Naive thymus-derived CD8-positive, alpha-beta T cell (primary cell): ENCODE data around the gene PIEZO1. TPM values are rescaled to one million over a fixed set of nuclear protein-coding genes. Genes with fewer than 3 reads are reported as not detected.
A peak's percentile ranks its signal among the peaks of the same experiment; 100 is the strongest.

Experiments
- ATAC-seq, 2 donors: fragments of 150-1000 bp; cut with Tn5 transposase in 1 of 2; sonication (Bioruptor Pico), chemical (Tn5 transposase) in 1 of 2; 1 replicate in 1 of 2; 2 replicates in 1 of 2; pipeline ENCODE4 v1.10.0; 2021; ENCODE audit warnings: mild to moderate bottlenecking in 2 of 2, moderate library complexity in 2 of 2
- POLR2A ChIA-PET: fragments of 350-600 bp; sonication (Branson Sonifier 250); formaldehyde crosslinking; loops from one replicate; lab custom pipeline; 2021; ENCODE audit warnings: antibody characterized with exemption; lab: Charles Lee
- DNase-seq, 10 donors: peaks; one replicate each; pipeline versions ENCODE4 v3.0.0 to v3.0.0-alpha.2; 2020 to 2022
- H3K27ac Mint-ChIP-seq, 10 donors: one replicate each; pipeline ENCODE4 v1.8.0; 2020 to 2022; ENCODE audit warnings: mild to moderate bottlenecking in 10 of 10, mixed read lengths in 10 of 10, moderate library complexity in 4 of 10, inconsistent platforms in 1 of 10
- H3K27me3 Mint-ChIP-seq, 5 donors: one replicate each; pipeline ENCODE4 v1.8.0; 2021 to 2022; ENCODE audit warnings: mixed read lengths in 5 of 5
- H3K36me3 Mint-ChIP-seq, 3 donors: one replicate each; pipeline ENCODE4 v1.8.0; 2020 to 2022; ENCODE audit warnings: mixed read lengths in 3 of 3, mild to moderate bottlenecking in 2 of 3, inconsistent platforms in 1 of 3
- H3K4me1 Mint-ChIP-seq, 4 donors: one replicate each; pipeline ENCODE4 v1.8.0; 2021 to 2022; ENCODE audit warnings: mixed read lengths in 4 of 4
- H3K4me3 Mint-ChIP-seq, 10 donors: one replicate each; pipeline ENCODE4 v1.8.0; 2020 to 2022; ENCODE audit warnings: mild to moderate bottlenecking in 10 of 10, mixed read lengths in 10 of 10, moderate library complexity in 6 of 10, inconsistent platforms in 1 of 10
- H3K9me3 Mint-ChIP-seq, 9 donors: one replicate each; pipeline ENCODE4 v1.8.0; 2020 to 2022; ENCODE audit warnings: mixed read lengths in 9 of 9, mild to moderate bottlenecking in 3 of 9, inconsistent platforms in 1 of 9, moderate library complexity in 1 of 9
- polyA plus RNA-seq, 3 donors: library from polyadenylated mRNA; unstranded; fragments of 300-500 nt; fragmentation: Illumina TruSeq; gene quantifications; one replicate each; pipeline ENCODE4 v1.2.3, GENCODE V29; 2021
- total RNA-seq, 8 experiments: library from RNA in 2 of 8; stranded (reverse) in 2 of 8; gene quantifications; one replicate each; pipeline ENCODE4 v1.2.3 and lab custom pipeline; 2021 to 2026

The PIEZO1 gene
- total and polyA plus RNA-seq, 5 experiments from 2014 or later, result 2.4 to 94.5 (median 8.4) TPM

GRCh38 chr16:88759976-88760350, 25.1 kb downstream of the PIEZO1 start:
- POLR2A ChIA-PET, result interaction anchor here (1.0 to 2.6 kb wide), 3 partner anchors 11 to 24 kb away, joined by 3 to 12 read pairs (median 3); no protein-coding TSS in a partner anchor
- H3K4me3 Mint-ChIP-seq, result no peak overlapping the region
- H3K9me3 Mint-ChIP-seq, result no peaks in the 10 kb centered on the region
- ATAC-seq (no peak), DNase-seq (no peak)
- no peak overlapping the region for H3K27ac Mint-ChIP-seq
- H3K27me3 Mint-ChIP-seq, result no peaks in the 10 kb centered on the region
- peaks cover 0 to 3% (median 0%) of the 10 kb centered on the region in 3 donors for H3K36me3 Mint-ChIP-seq
- peaks cover 7 to 29% (median 18%) of the 10 kb centered on the region in 4 donors for H3K4me1 Mint-ChIP-seq

GRCh38 chr16:88759245-88759975, 25.6 kb downstream of the PIEZO1 start:
- Mint-ChIP-seq H3K4me1 (peaks cover 7 to 29% (median 18%) of the 10 kb centered on the region in 4 donors), H3K36me3 (peaks cover 0 to 3% (median 0%) of the 10 kb centered on the region in 3 donors), H3K27ac (peak overlapping the region in 8 of 10 donors; percentile 20 to 87 (median 68)), H3K9me3 (no peaks in the 10 kb centered on the region), H3K4me3 (peak overlapping the region in 5 of 10 donors; percentile 43 to 79 (median 55)), H3K27me3 (no peaks in the 10 kb centered on the region)
- ATAC-seq, result peak; percentile 85 to 87
- POLR2A ChIA-PET, result interaction anchor here (0.7 to 2.6 kb wide), 4 partner anchors 11 to 44 kb away, joined by 3 to 12 read pairs (median 3); no protein-coding TSS in a partner anchor
- peak in 1 of 10 donors; percentile 35 for DNase-seq

DNA sequence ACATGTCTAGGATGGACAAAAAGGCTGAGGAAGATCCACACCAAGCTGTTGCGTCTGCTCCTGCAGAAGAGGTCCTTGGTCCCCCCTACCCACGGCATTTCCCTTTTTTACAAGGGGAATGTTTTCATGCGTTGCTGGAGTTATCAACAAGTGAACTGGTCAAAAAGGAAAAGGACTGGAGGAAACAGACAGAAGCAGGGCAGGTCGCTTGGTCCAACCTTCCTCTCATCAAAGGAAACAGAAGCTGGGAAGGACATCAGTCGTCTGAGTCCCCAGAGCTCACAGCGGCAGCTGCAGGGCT, 26.1 kb downstream of the PIEZO1 start:
- DNase-seq (no peak), ATAC-seq (no peak)
- Mint-ChIP-seq H3K36me3 (peaks cover 0 to 3% (median 0%) of the 10 kb centered on the region in 3 donors), H3K9me3 (no peaks in the 10 kb centered on the region), H3K4me1 (peaks cover 7 to 29% (median 17%) of the 10 kb centered on the region in 4 donors), H3K4me3 (peak overlapping the region in 2 of 10 donors; percentile 55 to 79), H3K27me3 (no peaks in the 10 kb centered on the region), H3K27ac (peak overlapping the region in 5 of 10 donors; percentile 9 to 82 (median 66))
- POLR2A ChIA-PET, result interaction anchor here (2.6 kb wide), 1 partner anchor 12 kb away, joined by 12 read pairs; no protein-coding TSS in a partner anchor

DNA sequence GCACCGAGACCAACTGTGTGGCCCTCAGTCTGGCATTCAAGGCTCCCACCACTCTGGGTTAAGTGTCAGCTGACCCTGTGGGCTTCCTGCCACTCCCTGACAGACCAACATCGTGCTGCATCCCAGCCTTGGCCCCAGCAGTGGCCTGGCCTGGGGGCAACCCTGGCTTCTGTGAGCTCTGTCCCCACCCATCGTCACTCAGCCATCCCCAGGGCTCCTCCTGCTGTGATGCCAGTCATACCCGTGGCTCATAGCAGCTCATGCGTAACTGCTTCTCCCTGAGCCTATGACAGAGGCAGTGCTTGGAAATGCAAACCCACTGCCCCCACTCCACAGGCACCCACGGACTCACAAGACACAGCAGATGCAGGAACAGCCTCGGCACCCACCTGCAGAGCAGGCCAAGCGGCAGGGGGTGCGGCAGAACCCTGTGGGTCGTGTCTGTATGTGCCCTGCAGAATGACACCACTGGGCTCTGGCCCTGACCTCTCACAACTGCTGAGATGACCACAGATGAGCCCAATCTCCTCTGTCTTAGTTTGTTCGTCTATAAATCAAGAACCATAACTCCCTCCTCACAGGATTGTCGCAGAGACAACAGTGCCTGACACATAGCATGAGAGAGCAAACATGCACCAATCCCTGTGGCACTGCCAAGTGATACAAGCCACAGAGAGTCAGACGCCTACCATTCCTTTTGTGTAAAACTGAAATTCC, 26.6 kb downstream of the PIEZO1 start:
- Mint-ChIP-seq H3K4me3 (no peak overlapping the region), H3K4me1 (peaks cover 7 to 29% (median 17%) of the 10 kb centered on the region in 4 donors), H3K36me3 (peaks cover 0 to 2% (median 0%) of the 10 kb centered on the region in 3 donors), H3K27me3 (no peaks in the 10 kb centered on the region), H3K9me3 (no peaks in the 10 kb centered on the region), H3K27ac (peak overlapping the region in 7 of 10 donors; percentile 5 to 71 (median 29))
- ATAC-seq (no peak), DNase-seq (no peak)
- POLR2A ChIA-PET, result interaction anchor here (2.1 kb wide), 1 partner anchor 12 kb away, joined by 6 read pairs; no protein-coding TSS in a partner anchor

DNA sequence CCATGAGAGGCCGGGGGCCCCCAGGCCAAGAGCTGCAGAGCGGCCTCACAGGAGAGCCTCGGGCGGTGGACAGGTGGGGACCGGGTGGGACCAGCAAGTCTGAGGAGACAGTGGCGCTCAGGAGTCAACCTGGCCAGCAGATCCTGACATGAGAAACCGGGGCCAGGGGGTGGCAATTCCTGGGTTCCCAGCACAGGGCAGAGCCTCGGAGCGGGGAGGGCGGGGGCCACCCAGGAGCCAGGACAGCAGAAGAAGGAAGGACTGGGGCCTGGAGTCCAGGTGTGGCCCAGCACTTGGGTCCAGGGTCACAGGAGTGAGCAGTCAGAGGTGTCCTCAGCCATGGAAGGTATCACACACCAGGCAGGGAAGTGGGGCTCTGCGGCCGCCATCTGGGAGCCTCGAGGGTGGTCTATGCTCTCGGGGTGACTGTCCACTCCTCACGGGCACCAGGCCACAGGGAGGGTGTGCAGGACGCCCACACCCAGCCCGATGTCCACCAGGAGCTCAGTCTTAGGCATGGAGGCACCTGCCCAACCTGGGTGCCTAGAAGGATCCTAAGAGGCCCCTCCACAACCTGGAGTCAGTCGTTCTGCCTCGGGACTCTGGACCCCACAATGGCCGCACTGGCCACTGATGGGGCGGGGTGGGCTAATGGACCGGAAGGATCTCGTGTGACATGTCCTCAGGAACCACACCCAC, 29.1 kb downstream of the PIEZO1 start:
- H3K9me3 Mint-ChIP-seq, result no peaks in the 10 kb centered on the region
- ATAC-seq (no peak), DNase-seq (no peak)
- H3K27ac Mint-ChIP-seq, result peak overlapping the region in 1 of 10 donors; percentile 85
- POLR2A ChIA-PET, result interaction anchor here (0.6 to 2.1 kb wide), 3 partner anchors 9 to 38 kb away, joined by 3 to 6 read pairs (median 5); no protein-coding TSS in a partner anchor
- no peak overlapping the region for H3K4me3 Mint-ChIP-seq
- peaks cover 7 to 32% (median 15%) of the 10 kb centered on the region in 4 donors for H3K4me1 Mint-ChIP-seq
- H3K36me3 Mint-ChIP-seq, result no peaks in the 10 kb centered on the region
- H3K27me3 Mint-ChIP-seq, result no peaks in the 10 kb centered on the region

GRCh38 chr16:88754912-88755744, 29.9 kb downstream of the PIEZO1 start:
- POLR2A ChIA-PET, result interaction anchor here (0.6 to 2.1 kb wide), 4 partner anchors 9 to 27 kb away, joined by 4 to 9 read pairs (median 4); no protein-coding TSS in a partner anchor
- Mint-ChIP-seq H3K27ac (peak overlapping the region in 2 of 10 donors; percentile 76 to 85), H3K36me3 (no peaks in the 10 kb centered on the region), H3K4me3 (no peak overlapping the region), H3K4me1 (peaks cover 7 to 30% (median 15%) of the 10 kb centered on the region in 4 donors), H3K27me3 (no peaks in the 10 kb centered on the region), H3K9me3 (no peaks in the 10 kb centered on the region)
- ATAC-seq (no peak), DNase-seq (no peak)

GRCh38 chr16:88754109-88754911, 30.7 kb downstream of the PIEZO1 start:
- POLR2A ChIA-PET, result interaction anchor here (1.3 to 2.1 kb wide), 3 partner anchors 8 to 27 kb away, joined by 4 to 9 read pairs (median 5); no protein-coding TSS in a partner anchor
- H3K9me3 Mint-ChIP-seq, result no peaks in the 10 kb centered on the region
- no peaks in the 10 kb centered on the region for H3K36me3 Mint-ChIP-seq
- ATAC-seq, result no peak
- DNase-seq, result no peak
- H3K27ac Mint-ChIP-seq, result no peak overlapping the region
- no peak overlapping the region for H3K4me3 Mint-ChIP-seq
- no peaks in the 10 kb centered on the region for H3K27me3 Mint-ChIP-seq
- H3K4me1 Mint-ChIP-seq, result peaks cover 3 to 26% (median 12%) of the 10 kb centered on the region in 4 donors

DNA sequence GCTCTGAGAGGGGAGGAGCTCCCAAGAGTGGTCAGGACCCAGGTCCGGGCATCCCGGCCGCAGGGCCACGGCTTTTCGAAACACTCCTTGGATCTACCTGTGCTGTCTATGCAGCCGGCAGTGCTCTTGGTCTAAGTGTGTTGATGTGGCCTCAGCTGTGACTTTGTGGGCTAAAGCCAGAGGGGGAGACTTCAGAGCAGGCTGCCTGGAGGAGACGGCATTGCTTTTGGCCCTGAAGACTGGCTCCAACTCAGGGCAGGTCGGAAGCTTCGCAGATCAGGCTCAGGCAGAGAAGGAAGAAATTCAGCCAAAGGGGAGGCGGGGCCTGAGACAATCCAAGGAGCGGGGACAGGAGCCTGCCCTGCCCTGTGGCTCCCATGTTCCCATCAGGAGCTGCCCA, 31.4 kb downstream of the PIEZO1 start:
- Mint-ChIP-seq H3K4me3 (no peak overlapping the region), H3K9me3 (no peaks in the 10 kb centered on the region), H3K36me3 (no peaks in the 10 kb centered on the region), H3K27ac (peak overlapping the region in 2 of 10 donors; percentile 52 to 75), H3K27me3 (no peaks in the 10 kb centered on the region), H3K4me1 (peaks cover 0 to 20% (median 8%) of the 10 kb centered on the region in 4 donors)
- POLR2A ChIA-PET, result interaction anchor here (1.3 to 2.0 kb wide), 2 partner anchors 7 to 28 kb away, joined by 4 to 9 read pairs; no protein-coding TSS in a partner anchor
- no peak for DNase-seq
- no peak for ATAC-seq

DNA sequence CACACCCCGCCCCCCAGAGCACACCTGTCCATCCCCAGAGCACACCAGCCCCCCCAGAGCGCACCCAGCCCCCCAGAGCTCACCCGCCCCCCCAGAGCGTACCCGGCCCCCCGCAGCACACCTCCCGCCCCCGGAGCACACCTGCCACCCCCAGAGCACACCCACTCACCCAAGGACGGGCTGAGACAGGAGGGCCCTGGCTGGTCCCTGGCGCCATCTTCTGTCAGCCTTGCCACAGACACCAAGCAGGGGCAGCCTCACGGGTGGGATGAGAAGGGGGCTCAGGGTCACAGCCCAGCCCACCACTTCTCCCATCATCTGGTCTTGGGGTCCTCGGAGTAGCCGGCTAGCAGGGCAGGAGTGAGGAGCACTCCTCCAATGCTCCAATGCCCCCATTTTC, 31.8 kb downstream of the PIEZO1 start:
- H3K4me3 Mint-ChIP-seq, result no peak overlapping the region
- DNase-seq, result no peak
- H3K27ac Mint-ChIP-seq, result peak overlapping the region in 1 of 10 donors; percentile 52
- ATAC-seq, result no peak
- POLR2A ChIA-PET, result no interaction called here
- no peaks in the 10 kb centered on the region for H3K27me3 Mint-ChIP-seq
- H3K9me3 Mint-ChIP-seq, result no peaks in the 10 kb centered on the region
- H3K4me1 Mint-ChIP-seq, result peaks cover 0 to 16% (median 6%) of the 10 kb centered on the region in 4 donors
- no peaks in the 10 kb centered on the region for H3K36me3 Mint-ChIP-seq

GRCh38 chr16:88752386-88753002, 32.5 kb downstream of the PIEZO1 start:
- Mint-ChIP-seq H3K9me3 (no peaks in the 10 kb centered on the region), H3K27ac (no peak overlapping the region), H3K4me1 (peaks cover 0 to 15% (median 6%) of the 10 kb centered on the region in 4 donors), H3K27me3 (no peaks in the 10 kb centered on the region), H3K4me3 (no peak overlapping the region), H3K36me3 (no peaks in the 10 kb centered on the region)
- DNase-seq, result no peak
- POLR2A ChIA-PET, result interaction anchor here (1.0 kb wide), 1 partner anchor 14 kb away, joined by 3 read pairs; no protein-coding TSS in a partner anchor
- ATAC-seq, result no peak
